SU-DHL-6 (cell line): ENCODE measurements around the gene SWT1.

Experiments used
- H2AFZ ChIP-seq: fragments of 200-600 bp; sonication (generic); 2 replicates; pipeline ENCODE4 v1.6.1; 2014; ENCODE audit warnings: low read depth, mild to moderate bottlenecking, moderate library complexity, mixed read lengths, antibody characterized with exemption, low read length; ENCODE audit not compliant: severe bottlenecking
- H3F3A ChIP-seq: fragments of 200-600 bp; shearing (Covaris generic); 2 replicates; pipeline ENCODE4 v1.6.0; 2016; ENCODE audit warnings: antibody characterized with exemption, mild to moderate bottlenecking; ENCODE audit not compliant: insufficient read depth
- H3K27ac ChIP-seq: fragments of 200-600 bp; sonication (generic); 2 replicates; pipeline ENCODE4 v1.5.1; 2016; ENCODE audit warnings: low read depth, mild to moderate bottlenecking, low read length, moderate library complexity, mixed read lengths
- H3K27me3 ChIP-seq: fragments of 200-600 bp; sonication (generic), shearing (Covaris generic); 2 replicates; pipeline ENCODE4 v1.6.0; 2014; ENCODE audit warnings: mild to moderate bottlenecking, low read length
- H3K36me3 ChIP-seq: fragments of 200-600 bp; sonication (generic); 2 replicates; pipeline ENCODE4 v1.6.1; 2014; ENCODE audit warnings: mild to moderate bottlenecking, low read length, mixed read lengths
- H3K4me2 ChIP-seq: fragments of 300-600, 200-600 bp; shearing (Covaris generic), sonication (generic); 2 replicates; pipeline ENCODE4 v1.6.0; 2014; ENCODE audit warnings: low read length, low read depth, mild to moderate bottlenecking; ENCODE audit not compliant: poor library complexity, severe bottlenecking
- H3K4me3 ChIP-seq: fragments of 200-600 bp; sonication (generic); 2 replicates; pipeline ENCODE4 v1.5.1; 2014; ENCODE audit warnings: antibody characterized with exemption, low read length, mild to moderate bottlenecking, mixed read lengths; ENCODE audit not compliant: insufficient read depth, poor library complexity, severe bottlenecking
- H3K79me2 ChIP-seq: fragments of 200-600 bp; sonication (generic); 2 replicates; pipeline ENCODE4 v1.6.1; 2014; ENCODE audit warnings: mild to moderate bottlenecking, low read length, moderate library complexity; ENCODE audit not compliant: insufficient read depth
- H3K9ac ChIP-seq: fragments of 200-600 bp; sonication (generic); 2 replicates; pipeline ENCODE4 v1.7.0; 2014; ENCODE audit warnings: mild to moderate bottlenecking, low read length
- H3K9me2 ChIP-seq: fragments of 200-600 bp; sonication (generic); replicated peaks from 2 replicates; pipeline ENCODE4 v1.6.1; 2014; ENCODE audit warnings: low read length; ENCODE audit not compliant: insufficient read depth
- H3K9me3 ChIP-seq: fragments of 200-600 bp; sonication (generic); 2 replicates; pipeline ENCODE4 v1.6.1; 2014; ENCODE audit warnings: low read length, mixed read lengths; ENCODE audit not compliant: insufficient read depth
- H4K20me1 ChIP-seq: fragments of 200-600 bp; sonication (generic); 2 replicates; pipeline ENCODE4 v1.6.1; 2014; ENCODE audit warnings: low read depth, mild to moderate bottlenecking, antibody characterized with exemption, low read length, moderate library complexity, mixed read lengths
- EZH2phosphoT487 ChIP-seq: fragments of 200-600 bp; sonication (generic), shearing (Covaris generic); conservative IDR thresholded peaks from 2 replicates; pipeline ENCODE4 v1.6.1; 2018; ENCODE audit warnings: mild to moderate bottlenecking, antibody characterized with exemption, low read length, moderate library complexity, mixed read lengths
- TF ChIP-seq, protein P1 (sequence below): fragments of 200-600 bp; sonication (generic); IDR thresholded peaks from one replicate; pipeline ENCODE4 v1.5.1; 2017; ENCODE audit warnings: antibody characterized with exemption, mild to moderate bottlenecking, low read length, moderate library complexity; ENCODE audit not compliant: insufficient read depth, poor library complexity, severe bottlenecking

SWT1 gene

DNA sequence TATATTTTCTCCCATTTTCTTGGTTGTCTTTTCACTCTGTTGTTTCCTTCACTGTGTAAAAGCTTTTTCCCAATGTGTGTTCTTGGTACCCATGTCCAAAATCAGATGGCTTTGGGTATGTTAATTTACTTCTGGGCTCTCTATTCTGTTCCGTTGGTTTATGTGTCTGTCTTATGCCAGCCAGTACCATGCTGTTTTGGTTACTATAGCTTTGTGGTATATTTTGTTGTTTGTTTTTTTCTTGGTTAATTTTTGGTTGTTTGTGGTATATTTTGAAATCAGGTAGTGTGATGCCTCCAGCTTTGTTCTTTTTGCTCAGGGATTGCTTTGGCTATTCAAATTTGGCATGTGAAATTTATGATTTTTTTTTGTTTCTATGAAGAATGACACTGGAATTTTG, 67.2 kb downstream of the SWT1 start:
- Histone ChIP-seq H4K20me1 (no peaks in the 10 kb centered on the region), H3K36me3 (no peaks in the 10 kb centered on the region), H3K9me3 (no peaks in the 10 kb centered on the region), H3K9ac (no peak overlapping the region), H3K27me3 (no peaks in the 10 kb centered on the region), H2AFZ (no peak overlapping the region), H3K4me3 (no peak overlapping the region), H3F3A (no peaks in the 10 kb centered on the region), H3K9me2 (no peaks in the 10 kb centered on the region), H3K27ac (no peak overlapping the region), H3K4me2 (no peak overlapping the region), H3K79me2 (no peaks in the 10 kb centered on the region)
- TF ChIP-seq, protein P1, sequence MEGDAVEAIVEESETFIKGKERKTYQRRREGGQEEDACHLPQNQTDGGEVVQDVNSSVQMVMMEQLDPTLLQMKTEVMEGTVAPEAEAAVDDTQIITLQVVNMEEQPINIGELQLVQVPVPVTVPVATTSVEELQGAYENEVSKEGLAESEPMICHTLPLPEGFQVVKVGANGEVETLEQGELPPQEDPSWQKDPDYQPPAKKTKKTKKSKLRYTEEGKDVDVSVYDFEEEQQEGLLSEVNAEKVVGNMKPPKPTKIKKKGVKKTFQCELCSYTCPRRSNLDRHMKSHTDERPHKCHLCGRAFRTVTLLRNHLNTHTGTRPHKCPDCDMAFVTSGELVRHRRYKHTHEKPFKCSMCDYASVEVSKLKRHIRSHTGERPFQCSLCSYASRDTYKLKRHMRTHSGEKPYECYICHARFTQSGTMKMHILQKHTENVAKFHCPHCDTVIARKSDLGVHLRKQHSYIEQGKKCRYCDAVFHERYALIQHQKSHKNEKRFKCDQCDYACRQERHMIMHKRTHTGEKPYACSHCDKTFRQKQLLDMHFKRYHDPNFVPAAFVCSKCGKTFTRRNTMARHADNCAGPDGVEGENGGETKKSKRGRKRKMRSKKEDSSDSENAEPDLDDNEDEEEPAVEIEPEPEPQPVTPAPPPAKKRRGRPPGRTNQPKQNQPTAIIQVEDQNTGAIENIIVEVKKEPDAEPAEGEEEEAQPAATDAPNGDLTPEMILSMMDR: no peak
- TF ChIP-seq EZH2phosphoT487: no peak

DNA sequence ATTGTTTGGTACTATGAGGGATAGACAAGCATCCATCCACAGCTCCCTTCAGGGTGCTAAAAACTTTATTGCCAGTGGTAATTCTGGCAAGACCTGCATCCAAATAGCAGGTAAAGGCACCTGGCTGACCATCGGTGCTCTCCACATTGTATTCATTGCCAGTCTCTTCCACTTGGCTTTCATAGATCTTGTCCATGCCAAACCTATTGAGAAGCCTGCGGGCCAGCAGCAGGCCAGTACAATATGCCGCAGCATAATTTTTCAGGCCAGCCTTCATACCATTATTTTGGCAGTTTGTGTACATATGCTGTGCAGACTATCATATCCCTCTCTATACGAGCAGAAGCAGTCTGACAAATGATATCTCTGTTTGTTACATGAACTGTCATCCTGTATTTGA, 70.2 kb downstream of the SWT1 start:
- H3K9me3 ChIP-seq: no peaks in the 10 kb centered on the region
- no peak overlapping the region for H3K9ac ChIP-seq
- H3K79me2 ChIP-seq: no peaks in the 10 kb centered on the region
- no peak overlapping the region for H3K4me2 ChIP-seq
- H4K20me1 ChIP-seq: no peaks in the 10 kb centered on the region
- no peaks in the 10 kb centered on the region for H3K27me3 ChIP-seq
- H3K27ac ChIP-seq: no peak overlapping the region
- H3K4me3 ChIP-seq: no peak overlapping the region
- no peaks in the 10 kb centered on the region for H3K36me3 ChIP-seq
- no peak overlapping the region for H2AFZ ChIP-seq
- H3K9me2 ChIP-seq: no peaks in the 10 kb centered on the region
- TF ChIP-seq EZH2phosphoT487: no peak
- TF ChIP-seq, protein P1: no peak
- H3F3A ChIP-seq: no peaks in the 10 kb centered on the region

DNA sequence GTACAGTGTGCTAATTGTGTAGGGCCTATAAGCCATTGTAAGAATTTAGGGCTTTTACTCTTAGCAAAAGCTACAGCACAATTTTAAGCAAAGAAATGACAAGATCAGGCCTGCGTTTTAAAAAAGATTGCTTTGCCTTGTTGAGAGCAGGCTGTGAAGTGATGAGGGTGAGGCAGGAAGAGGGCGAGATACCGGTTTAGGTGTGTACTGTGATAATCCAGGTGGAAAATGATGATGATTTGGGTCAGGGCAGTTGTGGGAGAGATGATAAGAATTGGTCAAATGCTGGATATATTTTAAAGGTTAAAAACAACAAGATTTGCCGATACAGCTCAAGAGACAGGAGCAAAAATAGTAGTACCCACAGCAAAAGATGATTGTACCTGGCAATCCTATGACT, 72.0 kb downstream of the SWT1 start:
- Histone ChIP-seq H3K9me3 (no peaks in the 10 kb centered on the region), H3F3A (no peaks in the 10 kb centered on the region), H3K9ac (no peak overlapping the region), H3K4me3 (no peak overlapping the region), H3K27me3 (no peaks in the 10 kb centered on the region), H4K20me1 (no peaks in the 10 kb centered on the region), H3K4me2 (no peak overlapping the region), H3K27ac (no peak overlapping the region), H3K9me2 (no peaks in the 10 kb centered on the region), H3K79me2 (no peaks in the 10 kb centered on the region), H2AFZ (no peak overlapping the region), H3K36me3 (no peaks in the 10 kb centered on the region)
- TF ChIP-seq, protein P1: no peak
- no peak for TF ChIP-seq EZH2phosphoT487
